A673 (cell line): ENCODE measurements around the gene GIMAP6. TPM values are rescaled to one million over a fixed set of nuclear protein-coding genes. Genes with fewer than 3 reads are reported as not detected.
"Not testable (repeated sequence)": the region's sequence is repeated elsewhere in the genome, so short reads cannot be mapped to it uniquely, and the experiment has no call there.

Experiments
- BruUV-seq: library from RNA; stranded (reverse); fragments of 400-500 nt; replicated peaks from 2 replicates; lab custom pipeline; 2021; lab: Mats Ljungman, UMichigan
- CTCF ChIA-PET: fragments of 300-600 bp; sonication (Branson Sonifier 250); formaldehyde crosslinking; loops from one replicate; lab custom pipeline; 2022; ENCODE audit warnings: antibody characterized with exemption; lab: Charles Lee
- POLR2A ChIA-PET: fragments of 300-600 bp; sonication (Branson Sonifier 250); formaldehyde crosslinking; loops from one replicate; lab custom pipeline; 2022; ENCODE audit warnings: antibody characterized with exemption; ENCODE audit not compliant: low non-redundant PET; lab: Charles Lee
- DNase-seq: peaks from one replicate; pipeline ENCODE4 v3.0.0-alpha.2; 2015; ENCODE audit warnings: low spot score
- H3K27ac ChIP-seq: fragments of 200-600 bp; sonication (generic); 2 replicates; pipeline ENCODE4 v1.5.1; 2016; ENCODE audit warnings: mixed run types, low read depth, mild to moderate bottlenecking, mixed read lengths, antibody characterized with exemption, low read length; ENCODE audit not compliant: poor library complexity, severe bottlenecking
- H3K27me3 ChIP-seq: fragments of 200-600 bp; sonication (generic); replicated peaks from 2 replicates; pipeline ENCODE4 v1.6.1; 2017; ENCODE audit warnings: mixed run types, low read depth, mild to moderate bottlenecking, mixed read lengths, antibody characterized with exemption, low read length; ENCODE audit not compliant: insufficient read depth, poor library complexity
- H3K36me3 ChIP-seq: fragments of 200-600 bp; sonication (generic); 2 replicates; pipeline ENCODE4 v1.6.1; 2016; ENCODE audit warnings: mixed run types, mild to moderate bottlenecking, mixed read lengths, antibody characterized with exemption, low read length; ENCODE audit not compliant: insufficient read depth, poor library complexity, severe bottlenecking
- H3K4me1 ChIP-seq: fragments of 200-600 bp; sonication (generic); 2 replicates; pipeline ENCODE4 v1.6.1; 2017; ENCODE audit warnings: mixed run types, mild to moderate bottlenecking, mixed read lengths, antibody characterized with exemption, low read length; ENCODE audit not compliant: insufficient read depth, poor library complexity, severe bottlenecking
- H3K4me3 ChIP-seq: fragments of 200-600 bp; sonication (generic); 2 replicates; pipeline ENCODE4 v1.5.1; 2016; ENCODE audit warnings: low read depth, mixed run types, mild to moderate bottlenecking, mixed read lengths, low read length; ENCODE audit not compliant: poor library complexity, severe bottlenecking
- H3K9me3 ChIP-seq: fragments of 200-600 bp; sonication (generic); 2 replicates; pipeline ENCODE4 v1.6.1; 2016; ENCODE audit warnings: mixed run types, low read depth, mild to moderate bottlenecking, mixed read lengths, antibody characterized with exemption, low read length; ENCODE audit not compliant: poor library complexity, severe bottlenecking
- EZH2 ChIP-seq: fragments of 200-600 bp; sonication (generic); IDR thresholded peaks from 2 replicates; pipeline ENCODE4 v1.6.1; 2017; ENCODE audit warnings: borderline replicate concordance, low read depth, mild to moderate bottlenecking, mixed read lengths, antibody characterized with exemption, low read length; ENCODE audit not compliant: poor library complexity, severe bottlenecking
- intact Hi-C: fragments of 100-400 bp; cut with micrococcal nuclease; formaldehyde crosslinking; loops from one replicate; pipeline ENCODE4 v1.10.0; 2022; ENCODE audit not compliant: unreplicated experiment
- total RNA-seq: library from RNA; stranded (reverse); gene quantifications from 2 replicates; pipeline ENCODE4 v1.2.3, GENCODE V29; 2021
- TF ChIP-seq, protein P1 (sequence below): fragments of 300-800, 200-600 bp; sonication (generic); conservative IDR thresholded peaks from 2 replicates; pipeline ENCODE4 v1.5.1; 2017; ENCODE audit warnings: low read depth, mild to moderate bottlenecking, antibody characterized with exemption, low read length, moderate library complexity, mixed read lengths

GIMAP6 gene
- total RNA-seq, 1 experiment from 2014 or later = not detected

DNA sequence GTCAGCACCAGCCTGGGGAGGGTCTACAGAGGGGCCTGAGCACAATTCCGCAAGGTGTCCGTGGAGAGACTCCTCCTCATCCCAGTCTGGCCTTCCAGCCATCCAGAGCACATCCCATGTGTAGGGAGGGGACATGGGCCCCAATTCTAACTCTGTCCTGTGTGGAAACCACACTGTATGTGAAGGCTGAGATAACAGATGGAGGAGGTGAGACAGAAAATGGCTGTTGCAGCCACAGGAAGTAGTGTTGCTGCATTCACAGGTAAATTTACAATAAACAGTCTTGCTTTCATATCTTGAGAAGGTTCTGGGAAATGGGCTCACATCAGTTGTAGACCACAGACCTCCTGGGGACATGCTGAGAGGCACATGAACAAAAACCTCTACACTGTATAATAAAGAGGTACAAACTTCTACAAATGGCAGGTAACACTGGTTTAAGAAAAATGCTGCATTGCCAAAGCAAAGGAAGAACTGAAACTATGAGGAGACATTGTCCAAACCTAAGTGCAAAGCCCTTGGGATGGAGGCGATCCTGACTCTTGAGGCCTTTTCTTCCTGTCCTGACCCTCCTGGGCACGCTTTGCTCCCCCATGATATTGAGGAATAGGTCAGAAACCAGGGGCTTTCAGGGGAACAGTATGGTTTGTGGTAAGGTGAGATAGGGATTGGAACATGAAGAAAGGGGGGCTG, 31.8 kb upstream of the GIMAP6 start:
- ChIA-PET CTCF (no interaction called here), POLR2A (no interaction called here)
- Histone ChIP-seq H3K27me3 (peaks cover 3% of the 10 kb centered on the region), H3K9me3 (no peaks in the 10 kb centered on the region), H3K27ac (no peak overlapping the region), H3K4me1 (no peaks in the 10 kb centered on the region), H3K36me3 (no peaks in the 10 kb centered on the region), H3K4me3 (no peak overlapping the region)
- intact Hi-C loops = no loop called here
- no TSS peak for BruUV-seq
- TF ChIP-seq EZH2 = no peak
- TF ChIP-seq, protein P1, sequence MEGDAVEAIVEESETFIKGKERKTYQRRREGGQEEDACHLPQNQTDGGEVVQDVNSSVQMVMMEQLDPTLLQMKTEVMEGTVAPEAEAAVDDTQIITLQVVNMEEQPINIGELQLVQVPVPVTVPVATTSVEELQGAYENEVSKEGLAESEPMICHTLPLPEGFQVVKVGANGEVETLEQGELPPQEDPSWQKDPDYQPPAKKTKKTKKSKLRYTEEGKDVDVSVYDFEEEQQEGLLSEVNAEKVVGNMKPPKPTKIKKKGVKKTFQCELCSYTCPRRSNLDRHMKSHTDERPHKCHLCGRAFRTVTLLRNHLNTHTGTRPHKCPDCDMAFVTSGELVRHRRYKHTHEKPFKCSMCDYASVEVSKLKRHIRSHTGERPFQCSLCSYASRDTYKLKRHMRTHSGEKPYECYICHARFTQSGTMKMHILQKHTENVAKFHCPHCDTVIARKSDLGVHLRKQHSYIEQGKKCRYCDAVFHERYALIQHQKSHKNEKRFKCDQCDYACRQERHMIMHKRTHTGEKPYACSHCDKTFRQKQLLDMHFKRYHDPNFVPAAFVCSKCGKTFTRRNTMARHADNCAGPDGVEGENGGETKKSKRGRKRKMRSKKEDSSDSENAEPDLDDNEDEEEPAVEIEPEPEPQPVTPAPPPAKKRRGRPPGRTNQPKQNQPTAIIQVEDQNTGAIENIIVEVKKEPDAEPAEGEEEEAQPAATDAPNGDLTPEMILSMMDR = no peak
- no peak for DNase-seq

DNA sequence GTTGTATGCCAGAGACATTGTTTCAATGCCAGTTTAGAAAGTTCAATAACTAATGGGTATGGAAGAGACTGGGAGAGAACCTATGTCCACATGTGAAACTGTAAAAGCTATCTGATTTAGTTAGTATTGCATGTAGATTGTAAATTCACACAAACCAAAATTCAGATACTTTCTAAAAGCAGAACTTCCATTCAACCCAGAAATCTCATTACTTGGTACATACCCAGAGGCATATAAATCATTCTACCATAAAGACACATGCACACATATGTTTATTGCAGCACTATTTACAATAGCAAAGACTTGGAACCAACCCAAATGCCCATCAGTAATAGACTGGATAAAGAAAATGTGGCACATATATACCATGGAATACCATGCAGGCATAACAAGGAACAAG, 30.6 kb upstream of the GIMAP6 start:
- DNase-seq, CTCF ChIA-PET, H3K27me3 ChIP-seq, POLR2A ChIA-PET, H3K27ac ChIP-seq, H3K4me3 ChIP-seq, BruUV-seq, H3K9me3 ChIP-seq, H3K4me1 ChIP-seq, intact Hi-C loops, H3K36me3 ChIP-seq: not testable (repeated sequence)

DNA sequence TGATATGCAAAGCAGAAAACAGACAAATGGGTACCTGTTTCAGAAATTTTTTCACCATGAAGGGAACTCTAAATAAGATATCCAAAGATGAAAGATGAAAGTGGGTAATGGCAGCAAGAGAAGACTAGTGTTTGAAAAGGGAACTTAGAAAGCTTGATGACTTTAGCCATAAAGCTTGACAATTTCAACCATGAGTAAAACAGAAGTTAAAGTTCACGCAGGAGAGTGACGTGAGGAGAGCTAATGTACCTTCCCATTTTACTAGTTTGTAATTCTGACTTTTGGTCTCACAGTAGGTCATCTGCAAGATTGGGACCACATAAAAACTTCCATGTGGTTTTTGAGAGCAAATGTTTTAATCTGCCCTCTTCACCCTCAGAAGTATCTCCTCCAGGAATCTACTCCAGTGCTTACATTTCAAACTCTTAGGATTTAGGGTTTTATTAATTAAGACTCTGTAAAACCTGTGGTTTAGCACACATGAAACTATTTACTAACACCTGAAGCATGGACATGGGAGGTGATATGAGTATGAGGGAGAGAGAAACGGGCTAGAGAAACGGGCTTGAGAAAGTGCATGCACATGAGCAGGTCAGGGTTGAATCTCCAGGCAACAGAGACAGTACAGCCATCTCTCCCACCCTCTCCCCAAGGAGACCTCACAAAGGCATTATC, 28.9 kb upstream of the GIMAP6 start:
- Histone ChIP-seq H3K4me1 (no peaks in the 10 kb centered on the region), H3K27me3 (no peaks in the 10 kb centered on the region), H3K27ac (no peak overlapping the region), H3K9me3 (no peaks in the 10 kb centered on the region), H3K4me3 (no peak overlapping the region), H3K36me3 (no peaks in the 10 kb centered on the region)
- ChIA-PET POLR2A (no interaction called here), CTCF (no interaction called here)
- TF ChIP-seq, protein P1 = no peak
- no peak for TF ChIP-seq EZH2
- DNase-seq = no peak
- BruUV-seq = no TSS peak
- intact Hi-C loops = no loop called here
